Uterus (tissue), 4 donors: ENCODE data around the gene CFDP1. TPM values are rescaled to one million over a fixed set of nuclear protein-coding genes. Genes with fewer than 3 reads are reported as not detected.
A peak's percentile ranks its signal among the peaks of the same experiment; 100 is the strongest.
"Not testable (repeated sequence)": the region's sequence is repeated elsewhere in the genome, so short reads cannot be mapped to it uniquely, and the experiment has no call there.

Source experiments
- DNase-seq, 2 donors: peaks; one replicate each; pipeline ENCODE4 v3.0.0-alpha.2; 2019 to 2020
- H3K27ac ChIP-seq, 2 donors: fragments of 200-600 bp; sonication (generic); 1 replicate in 1 of 2; 2 replicates in 1 of 2; pipeline ENCODE4 v1.5.1; 2016 to 2018
- H3K27me3 ChIP-seq, 2 donors: fragments of 200-600 bp; sonication (generic); one replicate each; pipeline ENCODE4 v1.5.1; 2018 to 2019; ENCODE audit warnings: control low read depth in 1 of 2
- H3K36me3 ChIP-seq, 2 donors: fragments of 200-600 bp; sonication (generic); one replicate each; pipeline ENCODE4 v1.5.1; 2019; ENCODE audit warnings: control low read depth in 1 of 2
- H3K4me1 ChIP-seq, 2 donors: fragments of 200-600 bp; sonication (generic); one replicate each; pipeline ENCODE4 v1.5.1; 2018 to 2019; ENCODE audit warnings: control low read depth in 1 of 2
- H3K4me3 ChIP-seq, 2 donors: fragments of 200-600 bp; sonication (generic); 1 replicate in 1 of 2; 2 replicates in 1 of 2; pipeline ENCODE4 v1.5.1; 2018 to 2019; ENCODE audit warnings: mild to moderate bottlenecking in 1 of 2
- H3K9me3 ChIP-seq, 2 donors: fragments of 200-600 bp; sonication (generic); one replicate each; pipeline ENCODE4 v1.5.1; 2019; ENCODE audit warnings: control low read depth in 1 of 2
- POLR2A ChIP-seq, 2 donors: fragments of 450-650 bp; IDR thresholded peaks; one replicate each; pipeline ENCODE4 v1.6.1; 2016; ENCODE audit warnings: antibody characterized with exemption in 2 of 2, mild to moderate bottlenecking in 1 of 2, moderate library complexity in 1 of 2
- intact Hi-C: fragments of 100-400 bp; cut with DNase I; formaldehyde crosslinking; loops from one replicate; pipeline ENCODE4 v1.15.1; 2023; ENCODE audit warnings: low total_unique reads
- total RNA-seq, 4 donors: library from RNA; depleted of rRNA in 3 of 4; stranded (reverse); fragments of >200 nt in 3 of 4; gene quantifications; one replicate each; pipeline versions ENCODE4 v1.1.0 to v1.2.4, GENCODE V29; 2014 to 2023
- TF ChIP-seq, protein P1 (sequence below), 4 experiments: fragments of 200-600 bp in 2 of 4; fragments of 450-650 bp in 2 of 4; sonication (generic) in 2 of 4; IDR thresholded peaks; one replicate each; pipeline ENCODE4 v1.5.1; 2016 to 2019; ENCODE audit warnings: antibody characterized with exemption in 4 of 4, mild to moderate bottlenecking in 2 of 4, moderate library complexity in 1 of 4
- donor health status: DM: yes; HTN: yes; CAD: no.

The CFDP1 gene
- total RNA-seq, 4 donors from 2014 or later = 22.3 to 90.8 (median 73.4) TPM

DNA sequence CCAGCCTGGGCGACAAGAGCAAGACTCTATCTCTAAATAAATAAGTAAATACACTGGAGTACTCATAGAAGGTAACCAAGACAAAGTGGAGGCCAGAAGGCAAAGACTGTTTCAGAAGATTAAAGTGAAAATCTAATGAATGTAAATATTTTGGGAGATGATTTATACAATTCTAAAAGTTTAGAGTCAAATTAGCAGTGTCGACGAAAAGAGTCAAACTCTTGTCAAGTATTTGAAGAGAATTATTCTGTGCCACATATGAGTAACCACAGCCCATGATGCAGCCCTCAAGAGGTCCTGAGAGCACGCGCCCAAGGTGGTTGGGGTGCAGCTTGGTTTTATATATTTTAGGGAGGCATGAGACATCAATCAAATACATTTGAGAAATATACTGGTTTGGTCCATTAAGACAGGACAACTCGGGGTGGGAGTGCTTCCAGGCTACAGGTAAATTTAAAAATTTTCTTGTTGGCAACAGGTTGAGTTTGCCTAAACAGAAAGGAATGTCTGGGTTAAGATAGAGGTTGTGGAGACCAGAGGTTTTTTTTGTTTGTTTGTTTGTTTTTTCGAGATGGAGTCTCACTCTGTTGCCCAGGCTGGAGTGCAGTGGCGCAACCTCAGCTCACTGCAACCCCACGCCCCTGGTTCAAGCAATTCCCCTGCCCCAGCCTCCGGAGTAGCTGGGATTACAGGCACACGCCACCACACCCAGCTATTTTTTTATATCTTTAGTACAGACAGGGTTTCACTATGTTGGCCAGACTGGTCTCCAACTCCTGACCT is 3.5 kb downstream of the CFDP1 start:
- TF ChIP-seq, protein P1, sequence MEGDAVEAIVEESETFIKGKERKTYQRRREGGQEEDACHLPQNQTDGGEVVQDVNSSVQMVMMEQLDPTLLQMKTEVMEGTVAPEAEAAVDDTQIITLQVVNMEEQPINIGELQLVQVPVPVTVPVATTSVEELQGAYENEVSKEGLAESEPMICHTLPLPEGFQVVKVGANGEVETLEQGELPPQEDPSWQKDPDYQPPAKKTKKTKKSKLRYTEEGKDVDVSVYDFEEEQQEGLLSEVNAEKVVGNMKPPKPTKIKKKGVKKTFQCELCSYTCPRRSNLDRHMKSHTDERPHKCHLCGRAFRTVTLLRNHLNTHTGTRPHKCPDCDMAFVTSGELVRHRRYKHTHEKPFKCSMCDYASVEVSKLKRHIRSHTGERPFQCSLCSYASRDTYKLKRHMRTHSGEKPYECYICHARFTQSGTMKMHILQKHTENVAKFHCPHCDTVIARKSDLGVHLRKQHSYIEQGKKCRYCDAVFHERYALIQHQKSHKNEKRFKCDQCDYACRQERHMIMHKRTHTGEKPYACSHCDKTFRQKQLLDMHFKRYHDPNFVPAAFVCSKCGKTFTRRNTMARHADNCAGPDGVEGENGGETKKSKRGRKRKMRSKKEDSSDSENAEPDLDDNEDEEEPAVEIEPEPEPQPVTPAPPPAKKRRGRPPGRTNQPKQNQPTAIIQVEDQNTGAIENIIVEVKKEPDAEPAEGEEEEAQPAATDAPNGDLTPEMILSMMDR (IDR thresholded peaks at IDR 0.05) = no peak
- no peak for TF ChIP-seq POLR2A (IDR thresholded peaks at IDR 0.05)
- H3K36me3 ChIP-seq = no peaks in the 10 kb centered on the region
- DNase-seq = no peak
- no peak overlapping the region for H3K4me3 ChIP-seq
- H3K9me3 ChIP-seq = no peaks in the 10 kb centered on the region
- intact Hi-C loops = no loop called here
- no peaks in the 10 kb centered on the region for H3K4me1 ChIP-seq
- no peaks in the 10 kb centered on the region for H3K27me3 ChIP-seq
- H3K27ac ChIP-seq = no peak overlapping the region

DNA sequence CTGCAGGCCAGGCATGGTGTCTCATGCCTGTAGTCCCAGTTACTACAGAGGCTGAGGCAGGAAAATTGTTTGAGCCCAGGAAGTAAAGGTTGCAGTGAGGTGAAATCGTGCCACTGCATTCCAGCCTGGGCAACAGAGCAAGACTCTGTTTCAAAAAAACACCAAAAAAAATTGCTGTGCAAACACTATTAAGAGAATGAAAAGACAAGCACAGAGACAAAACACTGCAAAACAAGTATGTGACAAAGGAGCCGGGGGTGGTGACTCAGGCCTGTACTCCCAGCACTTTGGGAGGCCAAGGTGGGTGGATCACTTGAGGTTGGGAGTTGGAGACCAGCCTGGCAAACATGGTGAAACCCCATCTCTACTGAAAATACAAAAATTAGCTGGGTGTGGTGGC is 6.8 kb downstream of the CFDP1 start:
- intact Hi-C loops, H3K4me1 ChIP-seq, H3K36me3 ChIP-seq, H3K4me3 ChIP-seq, H3K27me3 ChIP-seq, H3K9me3 ChIP-seq, H3K27ac ChIP-seq, DNase-seq: not testable (repeated sequence)

DNA sequence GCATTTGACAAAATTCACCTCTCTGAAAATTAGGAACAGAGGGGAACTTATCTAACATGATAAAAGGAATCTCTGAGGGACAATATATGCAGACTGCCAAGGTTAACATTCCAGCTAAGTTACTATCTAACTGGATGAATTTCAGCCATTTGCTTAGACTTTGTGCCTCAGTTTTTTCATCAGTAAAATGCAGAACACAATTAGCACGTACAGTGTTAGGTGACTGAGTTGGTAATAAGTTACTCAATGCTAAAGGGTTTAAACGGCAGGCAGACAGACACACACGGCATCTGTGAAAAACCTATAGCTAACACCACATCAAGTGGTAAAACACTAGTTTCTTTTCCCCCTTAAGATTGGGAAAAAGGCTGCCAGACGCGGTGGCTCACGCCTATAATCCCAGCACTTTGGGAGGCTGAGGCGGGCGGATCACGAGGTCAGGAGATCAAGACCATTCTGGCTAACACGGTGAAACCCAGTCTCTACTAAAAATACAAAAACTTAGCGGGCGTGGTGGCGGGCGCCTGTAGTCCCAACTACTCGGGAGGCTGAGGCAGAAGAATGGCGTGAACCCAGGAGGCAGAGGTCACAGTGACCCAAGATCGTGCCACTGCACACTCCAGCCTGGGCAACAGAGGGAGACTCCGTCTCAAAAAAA is 9.1 kb downstream of the CFDP1 start:
- intact Hi-C loops, H3K27me3 ChIP-seq, H3K4me3 ChIP-seq, DNase-seq, H3K9me3 ChIP-seq, H3K27ac ChIP-seq, H3K36me3 ChIP-seq, H3K4me1 ChIP-seq: not testable (repeated sequence)

DNA sequence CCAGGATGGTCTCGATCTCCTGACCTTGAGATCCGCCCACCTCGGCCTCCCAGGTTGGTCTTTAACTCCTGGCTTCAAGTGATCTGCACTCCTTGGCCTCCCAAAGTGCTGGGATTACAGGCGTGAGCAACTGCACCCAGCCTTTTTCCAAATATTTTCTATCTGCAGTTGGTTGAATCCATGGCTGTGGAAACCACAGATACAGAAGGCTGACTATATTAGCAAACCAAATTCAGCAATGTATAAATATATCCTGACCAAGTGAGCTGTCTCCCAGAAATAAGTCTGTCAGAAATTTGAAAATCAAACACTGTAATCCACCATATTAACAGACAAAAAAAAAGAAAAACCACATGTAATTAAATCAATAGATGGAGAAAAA is 9.6 kb downstream of the CFDP1 start:
- no peaks in the 10 kb centered on the region for H3K4me1 ChIP-seq

DNA sequence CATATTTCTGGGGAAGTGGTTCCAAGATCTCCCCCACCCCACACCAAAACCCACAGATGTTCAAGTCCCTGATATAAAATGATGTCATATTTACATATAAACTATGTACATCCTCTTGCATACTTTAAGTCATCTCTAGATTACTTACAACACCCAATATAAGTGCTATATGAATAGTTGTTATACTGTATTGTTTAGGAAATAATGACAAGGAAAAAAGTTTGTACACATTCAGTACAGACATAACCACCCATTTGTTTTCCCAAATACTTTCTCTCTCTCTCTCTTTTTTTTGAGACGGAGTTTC is 11.5 kb downstream of the CFDP1 start:
- intact Hi-C loops = no loop called here
- Histone ChIP-seq H3K36me3 (no peaks in the 10 kb centered on the region), H3K9me3 (no peaks in the 10 kb centered on the region), H3K4me3 (no peak overlapping the region), H3K27ac (no peak overlapping the region), H3K27me3 (no peaks in the 10 kb centered on the region), H3K4me1 (no peaks in the 10 kb centered on the region)
- TF ChIP-seq, protein P1 (IDR thresholded peaks at IDR 0.05) = no peak
- no peak for TF ChIP-seq POLR2A (IDR thresholded peaks at IDR 0.05)
- no peak for DNase-seq

More for the DNA sequence above, 9.6 kb downstream of the CFDP1 start:
- DNase-seq = no peak
- Histone ChIP-seq H3K27me3 (no peaks in the 10 kb centered on the region), H3K27ac (no peak overlapping the region), H3K9me3 (no peaks in the 10 kb centered on the region), H3K36me3 (no peaks in the 10 kb centered on the region), H3K4me3 (no peak overlapping the region)
- intact Hi-C loops = no loop called here
- TF ChIP-seq, protein P1 (IDR thresholded peaks at IDR 0.05) = no peak
- TF ChIP-seq POLR2A (IDR thresholded peaks at IDR 0.05) = no peak

DNA sequence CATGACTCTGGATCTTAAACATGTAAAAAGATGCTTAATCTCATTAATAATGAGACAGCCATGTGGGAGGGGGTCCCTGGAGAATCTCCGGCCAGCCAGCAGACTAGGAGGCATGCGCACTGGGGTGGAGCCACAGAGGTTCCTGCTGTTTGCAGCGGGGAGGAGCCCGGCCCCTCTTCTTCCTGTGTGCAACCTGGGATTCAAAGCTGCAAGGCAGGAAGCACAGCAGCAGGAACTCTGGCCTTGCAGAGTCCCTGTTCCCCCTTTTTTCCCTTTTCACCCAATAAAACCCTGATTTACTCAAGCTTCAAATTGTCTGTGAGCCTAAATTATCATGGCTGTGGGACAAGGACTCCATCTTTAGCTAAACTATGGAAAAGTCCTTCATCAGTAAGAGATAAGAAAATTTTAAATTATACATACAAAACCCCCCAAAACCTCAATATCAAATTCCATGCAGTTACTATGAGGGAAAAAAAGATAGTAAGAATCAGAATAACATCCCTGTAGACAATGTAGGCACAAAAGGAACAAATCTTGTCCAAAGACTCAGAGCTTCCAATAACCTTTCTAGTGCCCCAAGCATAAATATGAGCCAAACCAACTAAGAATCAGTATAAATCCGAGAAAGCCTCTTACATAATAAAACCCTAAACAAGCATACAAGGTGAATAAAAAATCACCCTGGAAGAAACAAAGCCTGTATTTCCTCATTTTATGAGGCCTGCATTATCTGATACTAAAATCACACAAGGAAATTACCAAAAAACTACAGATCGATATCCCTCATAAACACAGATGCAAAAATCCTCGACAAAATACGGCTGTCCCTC is 12.1 kb downstream of the CFDP1 start:
- H3K36me3 ChIP-seq = no peaks in the 10 kb centered on the region
- TF ChIP-seq, protein P1 (IDR thresholded peaks at IDR 0.05) = no peak
- TF ChIP-seq POLR2A (IDR thresholded peaks at IDR 0.05) = no peak
- peak; percentile 73 to 77 for DNase-seq
- H3K9me3 ChIP-seq = no peaks in the 10 kb centered on the region
- H3K27me3 ChIP-seq = no peaks in the 10 kb centered on the region
- H3K4me1 ChIP-seq = no peaks in the 10 kb centered on the region
- peak overlapping the region; percentile 35 to 51 for H3K27ac ChIP-seq
- H3K4me3 ChIP-seq = no peak overlapping the region
- intact Hi-C loops = no loop called here
